H1 (cell line): ENCODE measurements around the gene LTBP1. TPM values are rescaled to one million over a fixed set of nuclear protein-coding genes. Genes with fewer than 3 reads are reported as not detected.

Experiments
- ATF2 ChIP-seq: IDR thresholded peaks from 2 replicates; pipeline ENCODE4 v1.6.1; 2012; ENCODE audit warnings: low read length, inconsistent platforms
- BCL11A ChIP-seq, 2 experiments: IDR thresholded peaks; one replicate each; pipeline ENCODE4 v1.6.1; 2011; ENCODE audit warnings: low read depth in 2 of 2, low read length in 2 of 2, mild to moderate bottlenecking in 2 of 2
- CHD7 ChIP-seq: fragments of 300-600 bp; sonication (generic); IDR thresholded peaks from 2 replicates; pipeline ENCODE4 v1.7.1; 2012; ENCODE audit warnings: low read length, moderate library complexity, mild to moderate bottlenecking, inconsistent platforms; ENCODE audit not compliant: insufficient replicate concordance
- HDAC2 ChIP-seq, 2 experiments: fragments of 300-600 bp in 1 of 2; sonication (generic) in 1 of 2; IDR thresholded peaks; 2 replicates each; pipeline ENCODE4 v1.6.1; 2011 to 2012; ENCODE audit warnings: low read depth in 2 of 2, low read length in 2 of 2, mild to moderate bottlenecking in 2 of 2, moderate library complexity in 2 of 2, borderline replicate concordance in 1 of 2, inconsistent platforms in 1 of 2
- JUND ChIP-seq: IDR thresholded peaks from 2 replicates; pipeline ENCODE4 v1.6.1; 2011; ENCODE audit warnings: mild to moderate bottlenecking, improper control_type of control experiment, low read length
- KDM5A ChIP-seq: fragments of 200-600 bp; IDR thresholded peaks from 2 replicates; pipeline ENCODE4 v1.7.1; 2012; ENCODE audit warnings: mild to moderate bottlenecking, low read length, inconsistent platforms, mixed read lengths
- SIN3A ChIP-seq, 2 experiments: IDR thresholded peaks in 1 of 2; conservative IDR thresholded peaks in 1 of 2; 2 replicates each; pipeline ENCODE4 v1.6.1; 2011 to 2012; ENCODE audit warnings: low read length in 2 of 2, improper control_type of control experiment in 1 of 2, low read depth in 1 of 2, mild to moderate bottlenecking in 1 of 2
- TBP ChIP-seq: IDR thresholded peaks from 2 replicates; pipeline ENCODE4 v1.6.1; 2011; ENCODE audit warnings: low read depth, low read length, improper control_type of control experiment
- polyA plus RNA-seq, 7 experiments: library from polyadenylated mRNA; depleted of rRNA in 3 of 7; stranded (reverse) in 5 of 7; unstranded in 2 of 7; fragments of >200 nt in 5 of 7; fragments of 200-250 nt in 2 of 7; gene quantifications; 1 replicate in 5 of 7; 2 replicates in 1 of 7; 4 replicates in 1 of 7; pipeline versions ENCODE4 v1.2.1 to v1.2.3, GENCODE V29; 2011 to 2013; ENCODE audit warnings: missing spikeins in 2 of 7, mixed read lengths in 2 of 7
- total RNA-seq: library from RNA; stranded (reverse); fragmentation: NEBNext Ultra II Directional; extraction: Animal tissue kit (Norgen Biotek cat#: 25700); gene quantifications from 2 replicates; pipeline ENCODE4 v1.2.1, GENCODE V29; 2021

The LTBP1 gene
- total and polyA plus RNA-seq, 2 of the 8 experiments (the other 6 are each of a cell fraction or from before 2014, with no cell fraction given): 15.4 to 24.7 TPM

GRCh38 chr2:33268246-33268831, 321.6 kb downstream of the LTBP1 start (continued):
- TF ChIP-seq CHD7 (no peak), ATF2 (no peak), JUND (no peak), SIN3A (conservative IDR thresholded peaks at IDR 0.05 in 1 of 2, IDR thresholded peaks at IDR 0.05 in 1 of 2; ENCODE audit: low read depth in 1 of 2, low read length in 2 of 2) (no peak), BCL11A (IDR thresholded peaks at IDR 0.05; ENCODE audit: low read depth in 2 of 2, low read length in 2 of 2) (no peak), KDM5A (no peak), HDAC2 (IDR thresholded peaks at IDR 0.05; ENCODE audit: borderline replicate concordance in 1 of 2, low read depth in 2 of 2, low read length in 2 of 2) (no peak), TBP (no peak)
